Sigmoid colon (tissue), 3 donors: ENCODE measurements around the gene TUBGCP6.

Experiments used
- POLR2A ChIP-seq, 2 donors: fragments of 450-650 bp; IDR thresholded peaks; one replicate each; pipeline ENCODE4 v1.6.1; 2016; ENCODE audit warnings: antibody characterized with exemption in 2 of 2, mild to moderate bottlenecking in 2 of 2, moderate library complexity in 2 of 2
- TF ChIP-seq, protein P1 (sequence below), 4 experiments: fragments of 450-650 bp in 3 of 4; fragments of 200-600 bp in 1 of 4; IDR thresholded peaks; one replicate each; pipeline ENCODE4 v1.5.1; 2016 to 2019; ENCODE audit warnings: antibody characterized with exemption in 4 of 4, mild to moderate bottlenecking in 3 of 4, moderate library complexity in 2 of 4

DNA sequence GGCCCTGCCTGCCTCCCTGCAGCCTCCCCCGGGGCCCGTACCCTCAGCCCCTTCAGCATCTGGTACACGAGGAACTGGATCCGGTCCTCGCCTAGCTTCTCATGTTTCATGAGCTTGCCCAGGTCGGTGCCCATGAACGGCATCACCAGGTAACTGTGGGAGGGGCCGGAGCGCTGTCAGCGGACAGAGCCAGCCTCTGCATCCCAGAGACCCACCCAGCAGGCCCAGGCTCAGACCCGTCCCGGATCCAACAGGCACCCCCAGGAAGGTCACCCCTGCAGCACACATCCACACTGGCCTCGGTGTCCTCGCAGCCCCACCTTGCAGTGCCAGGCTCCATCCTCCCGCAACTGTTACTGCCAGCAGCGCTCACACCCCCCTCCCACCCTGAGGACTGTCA, 12.2 kb upstream of the TUBGCP6 start:
- TF ChIP-seq, protein P1, sequence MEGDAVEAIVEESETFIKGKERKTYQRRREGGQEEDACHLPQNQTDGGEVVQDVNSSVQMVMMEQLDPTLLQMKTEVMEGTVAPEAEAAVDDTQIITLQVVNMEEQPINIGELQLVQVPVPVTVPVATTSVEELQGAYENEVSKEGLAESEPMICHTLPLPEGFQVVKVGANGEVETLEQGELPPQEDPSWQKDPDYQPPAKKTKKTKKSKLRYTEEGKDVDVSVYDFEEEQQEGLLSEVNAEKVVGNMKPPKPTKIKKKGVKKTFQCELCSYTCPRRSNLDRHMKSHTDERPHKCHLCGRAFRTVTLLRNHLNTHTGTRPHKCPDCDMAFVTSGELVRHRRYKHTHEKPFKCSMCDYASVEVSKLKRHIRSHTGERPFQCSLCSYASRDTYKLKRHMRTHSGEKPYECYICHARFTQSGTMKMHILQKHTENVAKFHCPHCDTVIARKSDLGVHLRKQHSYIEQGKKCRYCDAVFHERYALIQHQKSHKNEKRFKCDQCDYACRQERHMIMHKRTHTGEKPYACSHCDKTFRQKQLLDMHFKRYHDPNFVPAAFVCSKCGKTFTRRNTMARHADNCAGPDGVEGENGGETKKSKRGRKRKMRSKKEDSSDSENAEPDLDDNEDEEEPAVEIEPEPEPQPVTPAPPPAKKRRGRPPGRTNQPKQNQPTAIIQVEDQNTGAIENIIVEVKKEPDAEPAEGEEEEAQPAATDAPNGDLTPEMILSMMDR (IDR thresholded peaks at IDR 0.05), result no peak
- no peak for TF ChIP-seq POLR2A (IDR thresholded peaks at IDR 0.05)
